ENCODE data around the gene EXOC2.

Gene EXOC2

GRCh38 chr6:658244-658643 is 34.7 kb downstream of the EXOC2 start:
- no peak overlapping the region for H3K4me3 ChIP-seq (ENCODE audit: control insufficient read depth, low read depth, low read length)
- DNase-seq (ENCODE audit: low read depth): peak; percentile 30
- no peak for TF ChIP-seq CTCF (conservative IDR thresholded peaks at IDR 0.05; ENCODE audit: control insufficient read depth, insufficient read depth, low read depth, low read length)

GRCh38 chr6:657743-658142 is 35.2 kb downstream of the EXOC2 start:
- no peak for TF ChIP-seq CTCF (conservative IDR thresholded peaks at IDR 0.05; ENCODE audit: control insufficient read depth, insufficient read depth, low read depth, low read length)
- DNase-seq (ENCODE audit: low read depth): no peak
- no peak overlapping the region for H3K4me3 ChIP-seq (ENCODE audit: control insufficient read depth, low read depth, low read length)

GRCh38 chr6:656460-657252 is 36.3 kb downstream of the EXOC2 start, which contains the start of gene HUS1B:
HUS1B (minus strand) TSS chr6:657100; CDS start chr6:656944, 156 bp downstream.
- DNase-seq (ENCODE audit: low read depth): no peak
- no peak for TF ChIP-seq CTCF (conservative IDR thresholded peaks at IDR 0.05; ENCODE audit: control insufficient read depth, insufficient read depth, low read depth, low read length)
- no peak within 1 kb of the TSS for H3K4me3 ChIP-seq (ENCODE audit: control insufficient read depth, low read depth, low read length)

GRCh38 chr6:654136-654535 is 38.8 kb downstream of the EXOC2 start:
- no peak overlapping the region for H3K4me3 ChIP-seq (ENCODE audit: control insufficient read depth, low read depth, low read length)
- no peak for TF ChIP-seq CTCF (conservative IDR thresholded peaks at IDR 0.05; ENCODE audit: control insufficient read depth, insufficient read depth, low read depth, low read length)
- peak; percentile 28 for DNase-seq (ENCODE audit: low read depth)

- TF ChIP-seq CTCF (conservative IDR thresholded peaks at IDR 0.05; ENCODE audit: control insufficient read depth, insufficient read depth, low read depth, low read length): no peak
- H3K4me3 ChIP-seq (ENCODE audit: control insufficient read depth, low read depth, low read length): no peak overlapping the region
- no peak for DNase-seq (ENCODE audit: low read depth)
Observed at GRCh38 chr6:652865-653264, 40.1 kb downstream of the EXOC2 start.

GRCh38 chr6:650098-650497 is 42.8 kb downstream of the EXOC2 start:
- DNase-seq (ENCODE audit: low read depth): no peak

More at GRCh38 chr6:650098-650497, 42.8 kb downstream of the EXOC2 start:
- H3K4me3 ChIP-seq (ENCODE audit: control insufficient read depth, low read depth, low read length): no peak overlapping the region
- TF ChIP-seq CTCF (conservative IDR thresholded peaks at IDR 0.05; ENCODE audit: control insufficient read depth, insufficient read depth, low read depth, low read length): no peak
